WTC11 (cell line): ENCODE results near the gene WWOX. TPM values are rescaled to one million over a fixed set of nuclear protein-coding genes. Genes with fewer than 3 reads are reported as not detected.

Experiments used
- ATAC-seq: fragments of 200-7000 bp; cut with Tn5 transposase; 2 replicates; pipeline ENCODE4 v1.10.0; 2021; ENCODE audit warnings: mild to moderate bottlenecking, moderate library complexity
- CTCF ChIA-PET: fragments of 300-600 bp; sonication (Branson Sonifier 250); formaldehyde crosslinking; loops from one replicate; lab custom pipeline; 2021; ENCODE audit warnings: antibody characterized with exemption; lab: Charles Lee
- POLR2A ChIA-PET: fragments of 350-600 bp; sonication (Branson Sonifier 250); formaldehyde crosslinking; loops from one replicate; lab custom pipeline; 2021; ENCODE audit warnings: antibody characterized with exemption; lab: Charles Lee
- DNase-seq: peaks from one replicate; pipeline ENCODE4 v3.0.0; 2021; ENCODE audit warnings: low spot score
- H3K27ac Mint-ChIP-seq: 2 replicates; pipeline ENCODE4 v1.8.0; 2021; ENCODE audit warnings: mixed read lengths
- H3K27me3 Mint-ChIP-seq: 2 replicates; pipeline ENCODE4 v1.8.0; 2021; ENCODE audit warnings: low read depth, mild to moderate bottlenecking, moderate library complexity, mixed read lengths
- H3K36me3 Mint-ChIP-seq: 2 replicates; pipeline ENCODE4 v1.8.0; 2021; ENCODE audit warnings: mixed read lengths
- H3K4me1 Mint-ChIP-seq: 2 replicates; pipeline ENCODE4 v1.8.0; 2022; ENCODE audit warnings: mixed read lengths
- H3K4me3 Mint-ChIP-seq: 2 replicates; pipeline ENCODE4 v1.8.0; 2021; ENCODE audit warnings: mild to moderate bottlenecking, moderate library complexity, mixed read lengths
- H3K9me3 Mint-ChIP-seq: 2 replicates; pipeline ENCODE4 v1.8.0; 2021; ENCODE audit warnings: mixed read lengths
- CREM ChIP-seq: sonication (generic); formaldehyde crosslinking; IDR thresholded peaks from 2 replicates; pipeline ENCODE4 v1.8.1; 2022; ENCODE audit warnings: mild to moderate bottlenecking, missing genetic modification reagents, moderate library complexity
- E2F4 ChIP-seq: sonication (generic); formaldehyde crosslinking; IDR thresholded peaks from 2 replicates; pipeline ENCODE4 v1.8.1; 2022; ENCODE audit warnings: low read depth, mild to moderate bottlenecking, moderate library complexity, missing genetic modification reagents, borderline replicate concordance
- ERG ChIP-seq: fragments of 250-450 bp; sonication (Bioruptor Pico); IDR thresholded peaks from 2 replicates; pipeline ENCODE4 v1.8.0; 2021; ENCODE audit warnings: mild to moderate bottlenecking
- ESRRA ChIP-seq: sonication (generic); formaldehyde crosslinking; IDR thresholded peaks from 2 replicates; pipeline ENCODE4 v1.8.1; 2022; ENCODE audit warnings: mild to moderate bottlenecking, missing genetic modification reagents, borderline replicate concordance
- FOXK1 ChIP-seq: sonication (generic); formaldehyde crosslinking; IDR thresholded peaks from 2 replicates; pipeline ENCODE4 v1.8.0; 2022; ENCODE audit warnings: mild to moderate bottlenecking, moderate library complexity, missing genetic modification reagents
- MXD4 ChIP-seq: fragments of 250-450 bp; sonication (Bioruptor Pico); IDR thresholded peaks from 2 replicates; pipeline ENCODE4 v1.8.0; 2021; ENCODE audit warnings: mild to moderate bottlenecking, moderate library complexity, borderline replicate concordance
- PRDM15 ChIP-seq: sonication (generic); formaldehyde crosslinking; IDR thresholded peaks from 2 replicates; pipeline ENCODE4 v1.8.0; 2022; ENCODE audit warnings: missing genetic modification reagents
- TEAD4 ChIP-seq: sonication (generic); formaldehyde crosslinking; IDR thresholded peaks from 2 replicates; pipeline ENCODE4 v1.8.0; 2022; ENCODE audit warnings: mild to moderate bottlenecking, missing genetic modification reagents
- ZNF425 ChIP-seq: fragments of 250-450 bp; sonication (Bioruptor Pico); conservative IDR thresholded peaks from 2 replicates; pipeline ENCODE4 v1.9.0; 2021; ENCODE audit warnings: mild to moderate bottlenecking
- total RNA-seq: library from RNA; stranded (reverse); gene quantifications from 3 replicates; pipeline ENCODE4 v1.2.3, GENCODE V29; 2021

The WWOX gene
- total RNA-seq, 1 experiment from 2014 or later = 15.7 TPM

GRCh38 chr16:78805556-78805955, 706.1 kb downstream of the WWOX start (continued):
- TF ChIP-seq PRDM15 (CRISPR knock-in tag) (no peak), ERG (CRISPR knock-in tag) (no peak)

- DNase-seq (no peak), ATAC-seq (no peak)
- TF ChIP-seq PRDM15 (CRISPR knock-in tag) (no peak), ZNF425 (CRISPR knock-in tag) (no peak), CREM (CRISPR knock-in tag) (no peak), FOXK1 (CRISPR knock-in tag) (no peak), MXD4 (CRISPR knock-in tag) (no peak)
- 0 out of 2 replicates have a peak, but pooled peaks cover 3% of the 10 kb centered on the region for H3K4me1 Mint-ChIP-seq
- H3K36me3 Mint-ChIP-seq = no peaks in the 10 kb centered on the region
- no peaks in the 10 kb centered on the region for H3K9me3 Mint-ChIP-seq
- POLR2A ChIA-PET = no interaction called here
- H3K4me3 Mint-ChIP-seq = no peak overlapping the region
- H3K27me3 Mint-ChIP-seq = no peaks in the 10 kb centered on the region
- CTCF ChIA-PET = no interaction called here
- no peak overlapping the region for H3K27ac Mint-ChIP-seq
Measured at GRCh38 chr16:78811247-78811646, 711.8 kb downstream of the WWOX start.

- no peaks in the 10 kb centered on the region for H3K27me3 Mint-ChIP-seq
- H3K4me1 Mint-ChIP-seq = 0 out of 2 replicates have a peak, but pooled peaks cover 3% of the 10 kb centered on the region
- TF ChIP-seq TEAD4 (no peak), ESRRA (no peak), E2F4 (CRISPR knock-in tag) (no peak)
- H3K4me3 Mint-ChIP-seq = no peak overlapping the region
- ATAC-seq = no peak
- POLR2A ChIA-PET = no interaction called here
- CTCF ChIA-PET = no interaction called here
- no peak overlapping the region for H3K27ac Mint-ChIP-seq
- no peak for DNase-seq
- H3K36me3 Mint-ChIP-seq = no peaks in the 10 kb centered on the region
- H3K9me3 Mint-ChIP-seq = no peaks in the 10 kb centered on the region
Measured at GRCh38 chr16:78812582-78812981, 713.1 kb downstream of the WWOX start.
